ENCODE measurements around the gene CYTL1. TPM values are rescaled to one million over a fixed set of nuclear protein-coding genes. Genes with fewer than 3 reads are reported as not detected.
A peak's percentile ranks its signal among the peaks of the same experiment; 100 is the strongest.
"Not testable (repeated sequence)": the region's sequence is repeated elsewhere in the genome, so short reads cannot be mapped to it uniquely, and the experiment has no call there.

Gene CYTL1
- polyA plus RNA-seq: 0.17 to 0.54 TPM (median 0.30 TPM) in 3 replicates
- not detected for polyA plus RNA-seq (2011; ENCODE audit: low read depth)
- 0.39 and 0.52 TPM in 2 replicates for polyA plus RNA-seq (2011; cell fraction: cytosol; rRNA removed)
- polyA plus RNA-seq (2011; cell fraction: nucleus; rRNA removed): 0.39 TPM in 1 of 2 replicates, not detected in the other
- polyA plus RNA-seq (2012; ENCODE audit: low replicate concordance): 0.53 TPM in 1 of 2 replicates, not detected in the other
- polyA minus RNA-seq: 0.64 to 1.1 TPM in 2 of 3 replicates, not detected in the other
- not detected for polyA minus RNA-seq (2011; cell fraction: cytosol; rRNA and poly(A)+ RNA removed)
- polyA minus RNA-seq (2011; cell fraction: nucleus; rRNA and poly(A)+ RNA removed): not detected in 2 replicates

DNA sequence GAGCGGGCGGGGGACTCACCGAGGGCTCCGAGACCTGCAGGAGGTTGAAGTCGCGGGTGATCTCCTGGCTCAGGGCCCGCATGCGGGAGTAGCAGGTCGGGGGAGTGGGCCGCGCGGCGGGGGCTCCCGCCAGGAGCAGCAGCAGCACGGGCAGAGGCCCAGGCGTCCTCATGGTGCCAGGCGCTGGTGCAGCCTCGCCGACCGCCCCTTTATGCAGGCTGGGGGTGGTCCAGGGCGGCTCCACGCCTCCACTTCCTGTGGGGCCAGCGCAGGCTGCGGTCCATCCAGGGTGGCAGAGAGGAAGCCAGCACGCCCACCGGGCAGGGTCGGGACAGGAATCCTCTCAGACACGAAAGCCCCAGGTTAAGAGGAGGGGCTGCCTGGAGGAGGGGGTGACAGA, at the start of gene CYTL1:
Gene CYTL1, minus strand, starts transcription at position 185 of the 400 bp plus-strand sequence. Its CDS starts 13 bp downstream, at position 172.
- peaks cover 17% of the 10 kb centered on the region for H3K27me3 ChIP-seq (ENCODE audit: control insufficient read depth, extremely low read depth, insufficient read depth, low read length)
- H3K36me3 ChIP-seq (ENCODE audit: control insufficient read depth in 2 of 2, extremely low read depth in 1 of 2, insufficient read depth in 2 of 2, low read length in 2 of 2): no peaks in the 10 kb centered on the region
- DNase-seq (ENCODE audit: low read depth, low spot score) (no peak), FAIRE-seq (no peak)
- TF ChIP-seq EZH2 (IDR thresholded peaks at IDR 0.05; ENCODE audit: low read length): peak; percentile 52
- TF ChIP-seq, protein P1, sequence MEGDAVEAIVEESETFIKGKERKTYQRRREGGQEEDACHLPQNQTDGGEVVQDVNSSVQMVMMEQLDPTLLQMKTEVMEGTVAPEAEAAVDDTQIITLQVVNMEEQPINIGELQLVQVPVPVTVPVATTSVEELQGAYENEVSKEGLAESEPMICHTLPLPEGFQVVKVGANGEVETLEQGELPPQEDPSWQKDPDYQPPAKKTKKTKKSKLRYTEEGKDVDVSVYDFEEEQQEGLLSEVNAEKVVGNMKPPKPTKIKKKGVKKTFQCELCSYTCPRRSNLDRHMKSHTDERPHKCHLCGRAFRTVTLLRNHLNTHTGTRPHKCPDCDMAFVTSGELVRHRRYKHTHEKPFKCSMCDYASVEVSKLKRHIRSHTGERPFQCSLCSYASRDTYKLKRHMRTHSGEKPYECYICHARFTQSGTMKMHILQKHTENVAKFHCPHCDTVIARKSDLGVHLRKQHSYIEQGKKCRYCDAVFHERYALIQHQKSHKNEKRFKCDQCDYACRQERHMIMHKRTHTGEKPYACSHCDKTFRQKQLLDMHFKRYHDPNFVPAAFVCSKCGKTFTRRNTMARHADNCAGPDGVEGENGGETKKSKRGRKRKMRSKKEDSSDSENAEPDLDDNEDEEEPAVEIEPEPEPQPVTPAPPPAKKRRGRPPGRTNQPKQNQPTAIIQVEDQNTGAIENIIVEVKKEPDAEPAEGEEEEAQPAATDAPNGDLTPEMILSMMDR (optimal IDR thresholded peaks at IDR 0.05 in 1 of 3, IDR thresholded peaks at IDR 0.05 in 1 of 3, conservative IDR thresholded peaks at IDR 0.05 in 1 of 3; ENCODE audit: extremely low read depth in 1 of 3, insufficient read depth in 2 of 3, low read length in 3 of 3): no peak
- no peak within 1 kb of the TSS for H2AFZ ChIP-seq (ENCODE audit: control insufficient read depth, low read length)
- H3K79me2 ChIP-seq (ENCODE audit: control insufficient read depth, insufficient read depth, low read length): no peaks in the 10 kb centered on the region
- H3K9me3 ChIP-seq (ENCODE audit: control insufficient read depth, low read depth, low read length): no peaks in the 10 kb centered on the region
- no peak within 1 kb of the TSS for H3K4me2 ChIP-seq (ENCODE audit: control insufficient read depth, extremely low read depth, insufficient read depth, low read depth, low read length)
- H3K4me3 ChIP-seq (ENCODE audit: control insufficient read depth in 2 of 3, extremely low read depth in 1 of 3, insufficient read depth in 2 of 3, low read depth in 1 of 3, low read length in 3 of 3): no peak within 1 kb of the TSS
- dilution Hi-C loops (cut with MboI; ENCODE audit: extremely low pct_ligation_motif_present, low sequenced_read_pairs): no loop called here
- H3K9ac ChIP-seq (ENCODE audit: control insufficient read depth, extremely low read depth, insufficient read depth, low read length): no peak within 1 kb of the TSS
- no peaks in the 10 kb centered on the region for H3K4me1 ChIP-seq (ENCODE audit: control insufficient read depth, extremely low read depth, insufficient read depth, low read length)
- H3K27ac ChIP-seq (ENCODE audit: control insufficient read depth, insufficient read depth, low read length): no peak within 1 kb of the TSS
- H3K9me1 ChIP-seq (ENCODE audit: control insufficient read depth, extremely low read depth, insufficient read depth, low read length): no peaks in the 10 kb centered on the region
- H4K20me1 ChIP-seq (ENCODE audit: control insufficient read depth, extremely low read depth, insufficient read depth, low read length): no peaks in the 10 kb centered on the region

DNA sequence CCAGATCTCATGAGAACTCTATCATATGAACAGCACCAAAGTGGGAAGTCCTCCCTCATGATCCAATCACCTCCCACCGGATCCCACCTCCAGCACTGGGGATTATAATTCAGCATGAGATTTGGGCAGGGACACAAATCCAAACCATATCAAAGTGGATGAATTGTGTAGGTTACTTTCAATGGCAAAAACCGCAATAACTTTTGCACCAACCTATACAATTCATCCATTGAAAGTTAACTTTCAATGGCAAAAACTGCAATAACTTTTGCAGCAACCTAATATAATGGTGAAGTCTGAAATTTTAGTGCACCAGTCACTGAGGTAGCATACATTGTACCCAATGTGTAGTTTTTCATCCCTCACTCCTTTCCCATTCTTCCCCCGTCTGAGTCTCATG, 48.6 kb upstream of the CYTL1 start:
- no peaks in the 10 kb centered on the region for H3K79me2 ChIP-seq (ENCODE audit: control insufficient read depth, insufficient read depth, low read length)
- no peak overlapping the region for H3K4me3 ChIP-seq (ENCODE audit: control insufficient read depth in 2 of 3, extremely low read depth in 1 of 3, insufficient read depth in 2 of 3, low read depth in 1 of 3, low read length in 3 of 3)
- no peak for DNase-seq (ENCODE audit: low read depth, low spot score)
- TF ChIP-seq, protein P1 (optimal IDR thresholded peaks at IDR 0.05 in 1 of 3, IDR thresholded peaks at IDR 0.05 in 1 of 3, conservative IDR thresholded peaks at IDR 0.05 in 1 of 3; ENCODE audit: extremely low read depth in 1 of 3, insufficient read depth in 2 of 3, low read length in 3 of 3): no peak
- TF ChIP-seq EZH2 (IDR thresholded peaks at IDR 0.05; ENCODE audit: low read length): no peak
- FAIRE-seq: no peak
- no peak overlapping the region for H3K27ac ChIP-seq (ENCODE audit: control insufficient read depth, insufficient read depth, low read length)
- no peaks in the 10 kb centered on the region for H3K4me1 ChIP-seq (ENCODE audit: control insufficient read depth, extremely low read depth, insufficient read depth, low read length)
- no peaks in the 10 kb centered on the region for H3K36me3 ChIP-seq (ENCODE audit: control insufficient read depth in 2 of 2, extremely low read depth in 1 of 2, insufficient read depth in 2 of 2, low read length in 2 of 2)
- no peaks in the 10 kb centered on the region for H4K20me1 ChIP-seq (ENCODE audit: control insufficient read depth, extremely low read depth, insufficient read depth, low read length)
- dilution Hi-C loops (cut with MboI; ENCODE audit: extremely low pct_ligation_motif_present, low sequenced_read_pairs): no loop called here
- no peaks in the 10 kb centered on the region for H3K9me3 ChIP-seq (ENCODE audit: control insufficient read depth, low read depth, low read length)
- no peak overlapping the region for H2AFZ ChIP-seq (ENCODE audit: control insufficient read depth, low read length)
- no peak overlapping the region for H3K4me2 ChIP-seq (ENCODE audit: control insufficient read depth, extremely low read depth, insufficient read depth, low read depth, low read length)
- H3K9me1 ChIP-seq (ENCODE audit: control insufficient read depth, extremely low read depth, insufficient read depth, low read length): no peaks in the 10 kb centered on the region
- H3K9ac ChIP-seq (ENCODE audit: control insufficient read depth, extremely low read depth, insufficient read depth, low read length): no peak overlapping the region
- no peaks in the 10 kb centered on the region for H3K27me3 ChIP-seq (ENCODE audit: control insufficient read depth, extremely low read depth, insufficient read depth, low read length)

DNA sequence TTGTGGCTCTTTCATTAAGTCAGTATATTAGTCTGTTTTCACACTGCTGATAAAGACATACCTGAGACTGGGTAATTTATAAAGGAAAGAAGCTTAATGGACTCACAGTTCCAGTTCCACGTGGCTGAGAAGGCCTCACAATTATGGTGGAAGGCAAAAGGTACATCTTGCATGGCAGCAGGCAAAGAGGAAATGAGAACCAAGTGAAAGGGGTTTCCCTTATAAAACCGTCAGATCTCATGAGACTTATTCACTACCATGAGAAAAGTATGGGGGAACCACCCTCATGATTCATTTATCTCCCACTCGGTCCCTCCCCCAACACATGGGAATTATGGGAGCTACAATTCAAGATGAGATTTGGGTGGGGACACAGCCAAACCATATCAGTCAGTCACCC, 47.7 kb upstream of the CYTL1 start:
- H3K36me3 ChIP-seq (ENCODE audit: control insufficient read depth in 2 of 2, extremely low read depth in 1 of 2, insufficient read depth in 2 of 2, low read length in 2 of 2); H3K4me2 ChIP-seq (ENCODE audit: control insufficient read depth, extremely low read depth, insufficient read depth, low read depth, low read length); dilution Hi-C loops (cut with MboI; ENCODE audit: extremely low pct_ligation_motif_present, low sequenced_read_pairs); H4K20me1 ChIP-seq (ENCODE audit: control insufficient read depth, extremely low read depth, insufficient read depth, low read length); H3K9me1 ChIP-seq (ENCODE audit: control insufficient read depth, extremely low read depth, insufficient read depth, low read length); DNase-seq (ENCODE audit: low read depth, low spot score); H3K9ac ChIP-seq (ENCODE audit: control insufficient read depth, extremely low read depth, insufficient read depth, low read length); H3K4me1 ChIP-seq (ENCODE audit: control insufficient read depth, extremely low read depth, insufficient read depth, low read length); H2AFZ ChIP-seq (ENCODE audit: control insufficient read depth, low read length); FAIRE-seq; H3K27me3 ChIP-seq (ENCODE audit: control insufficient read depth, extremely low read depth, insufficient read depth, low read length); H3K9me3 ChIP-seq (ENCODE audit: control insufficient read depth, low read depth, low read length); H3K4me3 ChIP-seq (ENCODE audit: control insufficient read depth in 2 of 3, extremely low read depth in 1 of 3, insufficient read depth in 2 of 3, low read depth in 1 of 3, low read length in 3 of 3); H3K27ac ChIP-seq (ENCODE audit: control insufficient read depth, insufficient read depth, low read length); H3K79me2 ChIP-seq (ENCODE audit: control insufficient read depth, insufficient read depth, low read length): not testable (repeated sequence)
